BE2C (cell line): Measurements from ENCODE around the gene APBB2.
"Not testable (repeated sequence)": the region's sequence is repeated elsewhere in the genome, so short reads cannot be mapped to it uniquely, and the experiment has no call there.

Experiments used
- DNase-seq: peaks from one replicate; pipeline ENCODE4 v3.0.0-alpha.2; 2020
- H3K27me3 ChIP-seq: fragments of 250-450 bp; sonication (Bioruptor Pico); 2 replicates; pipeline ENCODE4 v1.5.1; 2020; ENCODE audit warnings: mild to moderate bottlenecking
- H3K36me3 ChIP-seq: fragments of 250-450 bp; sonication (Bioruptor Pico); 2 replicates; pipeline ENCODE4 v1.5.1; 2020; ENCODE audit warnings: mild to moderate bottlenecking
- H3K4me1 ChIP-seq: fragments of 250-450 bp; sonication (Bioruptor Pico); 2 replicates; pipeline ENCODE4 v1.5.1; 2020
- H3K4me3 ChIP-seq: 2 replicates; pipeline ENCODE4 v1.5.1; 2011; ENCODE audit warnings: low read depth, low read length
- H3K9me3 ChIP-seq: fragments of 250-450 bp; sonication (Bioruptor Pico); 2 replicates; pipeline ENCODE4 v1.5.1; 2020
- CTCF ChIP-seq: IDR thresholded peaks from 2 replicates; pipeline ENCODE4 v1.5.1; 2012; ENCODE audit warnings: mild to moderate bottlenecking, low read depth, low read length

Gene APBB2

GRCh38 chr4:40927074-40927473 lies 287.3 kb downstream of the APBB2 start:
- Histone ChIP-seq H3K36me3 (no peaks in the 10 kb centered on the region), H3K4me1 (peaks cover 4% of the 10 kb centered on the region), H3K9me3 (no peaks in the 10 kb centered on the region), H3K4me3 (no peak overlapping the region), H3K27me3 (no peaks in the 10 kb centered on the region; the same call in 1 of the 2 replicates)
- no peak for TF ChIP-seq CTCF
- no peak for DNase-seq

- Histone ChIP-seq H3K9me3 (no peaks in the 10 kb centered on the region), H3K4me1 (peaks cover 4% of the 10 kb centered on the region), H3K4me3 (no peak overlapping the region), H3K36me3 (no peaks in the 10 kb centered on the region), H3K27me3 (no peaks in the 10 kb centered on the region; the same call in 1 of the 2 replicates)
- TF ChIP-seq CTCF = no peak
- no peak for DNase-seq
Measured at GRCh38 chr4:40924793-40925117, 289.6 kb downstream of the APBB2 start.

GRCh38 chr4:40924096-40924792 lies 290.1 kb downstream of the APBB2 start:
- H3K9me3 ChIP-seq = no peaks in the 10 kb centered on the region
- peaks cover 4% of the 10 kb centered on the region for H3K4me1 ChIP-seq
- H3K27me3 ChIP-seq = no peaks in the 10 kb centered on the region; the same call in 1 of the 2 replicates
- peak; percentile 80 for DNase-seq
- no peak overlapping the region for H3K4me3 ChIP-seq
- no peaks in the 10 kb centered on the region for H3K36me3 ChIP-seq
- peak; percentile 90 for TF ChIP-seq CTCF

- no peak overlapping the region for H3K4me3 ChIP-seq
- DNase-seq = peak; percentile 25
- no peaks in the 10 kb centered on the region for H3K36me3 ChIP-seq
- TF ChIP-seq CTCF = 0 out of 2 replicates have a peak, but pooled peaks have one; percentile 19
- H3K4me1 ChIP-seq = peaks cover 4% of the 10 kb centered on the region
- no peaks in the 10 kb centered on the region for H3K9me3 ChIP-seq
- H3K27me3 ChIP-seq = no peaks in the 10 kb centered on the region; the same call in 1 of the 2 replicates
Measured at GRCh38 chr4:40923316-40924095, 290.8 kb downstream of the APBB2 start.

GRCh38 chr4:40919976-40920375 lies 294.4 kb downstream of the APBB2 start:
- H3K4me1 ChIP-seq, H3K36me3 ChIP-seq, H3K9me3 ChIP-seq, H3K27me3 ChIP-seq, DNase-seq, H3K4me3 ChIP-seq: not testable (repeated sequence)

GRCh38 chr4:40918330-40918729 lies 296.0 kb downstream of the APBB2 start:
- no peaks in the 10 kb centered on the region for H3K27me3 ChIP-seq
- no peak for TF ChIP-seq CTCF
- H3K4me1 ChIP-seq = peaks cover 3% of the 10 kb centered on the region
- peak; percentile 38 for DNase-seq
- no peaks in the 10 kb centered on the region for H3K9me3 ChIP-seq
- no peaks in the 10 kb centered on the region for H3K36me3 ChIP-seq
- no peak overlapping the region for H3K4me3 ChIP-seq
